Endothelial cell of umbilical vein (primary cell): ENCODE data around the gene LANCL2. TPM values are rescaled to one million over a fixed set of nuclear protein-coding genes. Genes with fewer than 3 reads are reported as not detected.
A peak's percentile ranks its signal among the peaks of the same experiment; 100 is the strongest.

Experiments used
- BruUV-seq: library from RNA; stranded (reverse); fragments of 400-500 nt; replicated peaks from 2 replicates; lab custom pipeline; 2021; lab: Mats Ljungman, UMichigan
- CTCF ChIA-PET: fragments of 300-600, 350-600 bp; sonication (Branson Sonifier 250); formaldehyde crosslinking; loops from one replicate; lab custom pipeline; 2021; ENCODE audit warnings: antibody characterized with exemption, inconsistent platforms; lab: Charles Lee
- POLR2A ChIA-PET: fragments of 300-600, 350-600 bp; sonication (Branson Sonifier 250); formaldehyde crosslinking; loops from one replicate; lab custom pipeline; 2021; ENCODE audit warnings: antibody characterized with exemption, inconsistent platforms; lab: Charles Lee
- DNase-seq: peaks from one replicate; pipeline ENCODE4 v3.0.0-alpha.2; 2011; ENCODE audit warnings: low read depth, low spot score
- FAIRE-seq: peaks from 2 replicates; lab custom pipeline; 2011; peaks lifted over from hg19 to GRCh38; lab: Jason Lieb, UNC
- H2AFZ ChIP-seq: 2 replicates; pipeline ENCODE4 v1.6.0; 2012; ENCODE audit warnings: low read depth, low read length, control low read depth, inconsistent platforms
- H3K27ac ChIP-seq: 2 replicates; pipeline ENCODE4 v1.5.1; 2011; ENCODE audit warnings: low read depth, mild to moderate bottlenecking, control low read depth, low read length, moderate library complexity; ENCODE audit not compliant: insufficient read depth
- H3K27me3 ChIP-seq, 2 experiments: 2 replicates each; pipeline versions ENCODE4 v1.6.0 to v1.6.1; 2011; ENCODE audit warnings: low read length in 2 of 2, mixed read lengths in 1 of 2; ENCODE audit not compliant: control insufficient read depth in 2 of 2, insufficient read depth in 2 of 2
- H3K36me3 ChIP-seq, 2 experiments: 2 replicates in 1 of 2; 3 replicates in 1 of 2; pipeline ENCODE4 v1.5.1; 2011; ENCODE audit warnings: low read length in 2 of 2, mild to moderate bottlenecking in 1 of 2, moderate library complexity in 1 of 2; ENCODE audit not compliant: control insufficient read depth in 2 of 2, insufficient read depth in 2 of 2; ENCODE audit errors: extremely low read depth in 1 of 2
- H3K4me1 ChIP-seq: 3 replicates; pipeline ENCODE4 v1.5.1; 2011; ENCODE audit warnings: mild to moderate bottlenecking, low read length; ENCODE audit not compliant: control insufficient read depth, insufficient read depth; ENCODE audit errors: extremely low read depth
- H3K4me2 ChIP-seq: 2 replicates; pipeline ENCODE4 v1.6.1; 2011; ENCODE audit warnings: low read length, control low read depth, mixed read lengths; ENCODE audit not compliant: insufficient read depth
- H3K4me3 ChIP-seq, 3 experiments: fragments of 200-600 bp in 1 of 3; sonication (generic), shearing (Covaris generic) in 1 of 3; replicated peaks in 1 of 3; 2 replicates each; pipeline ENCODE4 v1.5.1; 2011 to 2016; ENCODE audit warnings: control low read depth in 3 of 3, low read length in 3 of 3, mild to moderate bottlenecking in 2 of 3, inconsistent platforms in 1 of 3, low read depth in 1 of 3, moderate library complexity in 1 of 3; ENCODE audit not compliant: insufficient read depth in 1 of 3
- H3K79me2 ChIP-seq: 2 replicates; pipeline ENCODE4 v1.6.0; 2012; ENCODE audit warnings: low read length, inconsistent platforms; ENCODE audit not compliant: control insufficient read depth, insufficient read depth
- H3K9ac ChIP-seq: replicated peaks from 2 replicates; pipeline ENCODE3; 2011; ENCODE audit warnings: low read length, control low read depth; ENCODE audit not compliant: insufficient read depth; ENCODE audit errors: extremely low read depth
- H3K9me1 ChIP-seq: replicated peaks from 3 replicates; pipeline ENCODE4 v1.6.0; 2011; ENCODE audit warnings: mild to moderate bottlenecking, low read length; ENCODE audit not compliant: control insufficient read depth, insufficient read depth; ENCODE audit errors: extremely low read depth
- H3K9me3 ChIP-seq: replicated peaks from 2 replicates; pipeline ENCODE4 v1.5.1; 2012; ENCODE audit warnings: low read length, inconsistent platforms; ENCODE audit not compliant: control insufficient read depth, insufficient read depth
- H4K20me1 ChIP-seq: replicated peaks from 2 replicates; pipeline ENCODE3; 2011; ENCODE audit warnings: mild to moderate bottlenecking, low read length; ENCODE audit not compliant: control insufficient read depth, insufficient read depth; ENCODE audit errors: extremely low read depth
- CTCF ChIP-seq, 2 donors: IDR thresholded peaks; 1 replicate in 1 of 2; 2 replicates in 1 of 2; pipeline ENCODE4 v1.5.1; 2011; ENCODE audit warnings: low read length in 2 of 2, mild to moderate bottlenecking in 2 of 2, moderate library complexity in 2 of 2, control low read depth in 1 of 2, inconsistent platforms in 1 of 2, low read depth in 1 of 2; ENCODE audit not compliant: insufficient read depth in 1 of 2; ENCODE audit errors: extremely low read depth in 1 of 2
- EZH2 ChIP-seq: IDR thresholded peaks from 2 replicates; pipeline ENCODE4 v1.6.1; 2012; ENCODE audit warnings: borderline replicate concordance, low read depth, mild to moderate bottlenecking, moderate library complexity, low read length, inconsistent platforms; ENCODE audit not compliant: severe bottlenecking
- FOS ChIP-seq: IDR thresholded peaks from 2 replicates; pipeline ENCODE4 v1.6.1; 2011; ENCODE audit warnings: mild to moderate bottlenecking, low read length, moderate library complexity, borderline replicate concordance; ENCODE audit not compliant: insufficient read depth
- GATA2 ChIP-seq: IDR thresholded peaks from 2 replicates; pipeline ENCODE4 v1.7.0; 2011; ENCODE audit warnings: low read depth, mild to moderate bottlenecking, moderate library complexity, mixed read lengths, low read length; ENCODE audit not compliant: insufficient read length, insufficient read depth
- JUN ChIP-seq: IDR thresholded peaks from 2 replicates; pipeline ENCODE4 v1.6.1; 2011; ENCODE audit warnings: borderline replicate concordance, low read depth; ENCODE audit not compliant: insufficient read length, insufficient read depth
- MYC ChIP-seq: IDR thresholded peaks from one replicate; pipeline ENCODE4 v1.6.1; 2011; ENCODE audit warnings: mild to moderate bottlenecking, low read depth, low read length
- POLR2A ChIP-seq: IDR thresholded peaks from 2 replicates; pipeline ENCODE4 v1.6.1; 2012; ENCODE audit warnings: low read depth, mild to moderate bottlenecking, control low read depth, low read length
- POLR2AphosphoS5 ChIP-seq: IDR thresholded peaks from 2 replicates; pipeline ENCODE4 v1.6.1; 2012; ENCODE audit warnings: low read depth, mild to moderate bottlenecking, control low read depth, low read length, moderate library complexity; ENCODE audit not compliant: insufficient read depth
- dilution Hi-C: fragments of 300-500 bp; cut with MboI; formaldehyde crosslinking; loops from one replicate; pipeline ENCODE4 v1.15.0; 2019; ENCODE audit warnings: low sequenced_read_pairs; ENCODE audit not compliant: extremely low pct_ligation_motif_present
- intact Hi-C: fragments of 100-400 bp; cut with micrococcal nuclease; formaldehyde crosslinking; loops from one replicate; pipeline ENCODE4 v1.10.0; 2022
- polyA plus RNA-seq, 4 experiments: library from polyadenylated mRNA; depleted of rRNA in 3 of 4; stranded (reverse) in 3 of 4; unstranded in 1 of 4; fragments of >200 nt; gene quantifications; 2 replicates each; pipeline versions ENCODE4 v1.2.1 to v1.2.3, GENCODE V29; 2011 to 2012; ENCODE audit warnings: missing spikeins in 1 of 4
- total RNA-seq: library from RNA; stranded (reverse); gene quantifications from 2 replicates; pipeline ENCODE4 v1.2.3, GENCODE V29; 2021
- TF ChIP-seq, protein P1 (sequence below): IDR thresholded peaks from 2 replicates; pipeline ENCODE4 v1.6.1; 2011; ENCODE audit not compliant: insufficient read depth, insufficient read length

Gene LANCL2
- total and polyA plus RNA-seq, 2 donors (not counting 3 experiments of a cell fraction or from before 2014, with no cell fraction given) = 19.2 to 25.3 TPM

DNA sequence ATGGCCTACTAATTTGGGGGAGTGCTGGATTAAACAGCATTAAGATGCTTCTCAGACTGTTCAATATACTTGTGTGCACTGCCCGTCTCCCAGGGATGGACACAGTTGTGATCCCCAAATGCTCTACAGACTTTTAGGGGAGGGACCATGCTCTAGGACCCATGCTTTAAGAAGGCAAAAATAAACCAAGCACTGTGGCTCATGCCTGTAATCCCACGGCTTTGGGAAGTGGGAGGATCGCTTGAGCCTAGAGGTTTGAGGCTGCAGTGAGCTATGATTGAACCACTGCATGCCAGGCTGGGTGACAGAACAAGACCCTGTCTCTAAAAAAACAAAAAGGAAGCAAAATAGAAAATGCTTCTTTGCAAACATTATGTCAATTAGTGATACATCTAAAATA is 104.6 kb downstream of the LANCL2 start:
- H2AFZ ChIP-seq = no peak overlapping the region
- intact Hi-C loops = no loop called here
- H3K4me2 ChIP-seq = no peak overlapping the region
- CTCF ChIA-PET = interaction anchor here (0.6 to 1.1 kb wide), 2 partner anchors 23 to 125 kb away, joined by 3 to 5 read pairs; no protein-coding TSS in a partner anchor
- TF ChIP-seq FOS (no peak), EZH2 (no peak), POLR2AphosphoS5 (no peak), CTCF (IDR thresholded peaks at IDR 0.05; ENCODE audit: extremely low read depth in 1 of 2, insufficient read depth in 1 of 2, low read depth in 1 of 2, low read length in 2 of 2) (no peak), GATA2 (no peak), JUN (no peak), MYC (no peak), POLR2A (no peak)
- TF ChIP-seq, protein P1, sequence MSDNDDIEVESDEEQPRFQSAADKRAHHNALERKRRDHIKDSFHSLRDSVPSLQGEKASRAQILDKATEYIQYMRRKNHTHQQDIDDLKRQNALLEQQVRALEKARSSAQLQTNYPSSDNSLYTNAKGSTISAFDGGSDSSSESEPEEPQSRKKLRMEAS = no peak
- POLR2A ChIA-PET = no interaction called here
- dilution Hi-C loops = no loop called here
- no peak overlapping the region for H3K9ac ChIP-seq
- no peak overlapping the region for H3K4me3 ChIP-seq
- DNase-seq (no peak), FAIRE-seq (peak; percentile 38)
- no peak overlapping the region for H3K27ac ChIP-seq
- H3K36me3 ChIP-seq = peaks cover 8 to 25% of the 10 kb centered on the region in 2 experiments
- no peaks in the 10 kb centered on the region for H3K9me1 ChIP-seq
- peaks cover 2% of the 10 kb centered on the region for H3K79me2 ChIP-seq
- BruUV-seq = no TSS peak
- no peaks in the 10 kb centered on the region for H4K20me1 ChIP-seq
- H3K4me1 ChIP-seq = no peaks in the 10 kb centered on the region
- no peaks in the 10 kb centered on the region for H3K27me3 ChIP-seq
- H3K9me3 ChIP-seq = no peaks in the 10 kb centered on the region
